Suprapubic skin (tissue), 4 donors: Measurements from ENCODE around the gene PPP1R14C. TPM values are rescaled to one million over a fixed set of nuclear protein-coding genes. Genes with fewer than 3 reads are reported as not detected.
"Not testable (repeated sequence)": the region's sequence is repeated elsewhere in the genome, so short reads cannot be mapped to it uniquely, and the experiment has no call there.

ENCODE experiments used
- DNase-seq, 2 donors: peaks; one replicate each; pipeline ENCODE4 v3.0.0-alpha.2; 2019; ENCODE audit warnings: low spot score in 2 of 2
- H3K27ac ChIP-seq: fragments of 200-600 bp; sonication (generic); one replicate; pipeline ENCODE4 v1.5.1; 2019
- H3K27me3 ChIP-seq: fragments of 200-600 bp; sonication (generic); one replicate; pipeline ENCODE4 v1.5.1; 2019
- H3K36me3 ChIP-seq: fragments of 200-600 bp; sonication (generic); one replicate; pipeline ENCODE4 v1.5.1; 2019
- H3K4me1 ChIP-seq: fragments of 200-600 bp; sonication (generic); one replicate; pipeline ENCODE4 v1.5.1; 2019
- H3K4me3 ChIP-seq: fragments of 200-600 bp; sonication (generic); one replicate; pipeline ENCODE4 v1.5.1; 2019; ENCODE audit warnings: mild to moderate bottlenecking
- H3K9me3 ChIP-seq: fragments of 200-600 bp; sonication (generic); one replicate; pipeline ENCODE4 v1.5.1; 2019
- CTCF ChIP-seq, 2 donors: fragments of 200-600 bp in 1 of 2; fragments of 450-650 bp in 1 of 2; sonication (generic) in 1 of 2; IDR thresholded peaks; one replicate each; pipeline ENCODE4 v1.5.1; 2016 to 2019; ENCODE audit warnings: antibody characterized with exemption in 2 of 2, mild to moderate bottlenecking in 1 of 2, moderate library complexity in 1 of 2
- EP300 ChIP-seq: sonication (generic); formaldehyde crosslinking; IDR thresholded peaks from one replicate; pipeline ENCODE4 v1.6.1; 2017; ENCODE audit warnings: antibody characterized with exemption
- POLR2A ChIP-seq, 2 donors: fragments of 450-650 bp; IDR thresholded peaks; one replicate each; pipeline ENCODE4 v1.6.1; 2017; ENCODE audit warnings: antibody characterized with exemption in 2 of 2, mild to moderate bottlenecking in 2 of 2, moderate library complexity in 2 of 2
- POLR2AphosphoS5 ChIP-seq, 3 donors: sonication (generic); formaldehyde crosslinking; IDR thresholded peaks; one replicate each; pipeline ENCODE4 v1.6.1; 2017; ENCODE audit warnings: antibody characterized with exemption in 3 of 3
- WGBS: methylation state at CpG from one replicate; pipeline ENCODE4 v1.1.5; 2018; 5-methylcytosine and 5-hydroxymethylcytosine counted together
- total RNA-seq, 4 donors: library from RNA; depleted of rRNA; stranded (reverse); fragments of >200 nt; gene quantifications; one replicate each; pipeline ENCODE4 v1.1.0, GENCODE V29; 2016

The PPP1R14C gene
- total RNA-seq, 4 donors from 2014 or later, result 44.3 to 104 (median 88.8) TPM

- Histone ChIP-seq H3K4me3 (no peak overlapping the region), H3K9me3 (no peaks in the 10 kb centered on the region), H3K4me1 (peaks cover 12% of the 10 kb centered on the region), H3K27ac (no peak overlapping the region), H3K27me3 (no peaks in the 10 kb centered on the region), H3K36me3 (no peaks in the 10 kb centered on the region)
- TF ChIP-seq POLR2AphosphoS5 (IDR thresholded peaks at IDR 0.05), result no peak
- TF ChIP-seq POLR2A (IDR thresholded peaks at IDR 0.05), result no peak
- no peak for TF ChIP-seq EP300
- TF ChIP-seq CTCF (IDR thresholded peaks at IDR 0.05), result no peak
- WGBS, result 94% methylated on average over 5 of the region's 5 CpGs
- no peak for DNase-seq
These were observed 92.4 kb downstream of the PPP1R14C start for GRCh38 chr6:150235218-150235617.

- no peak for TF ChIP-seq EP300
- 91% methylated on average over 8 of the region's 8 CpGs for WGBS
- H3K4me3 ChIP-seq, result no peak overlapping the region
- DNase-seq, result no peak
- H3K27me3 ChIP-seq, result no peaks in the 10 kb centered on the region
- H3K4me1 ChIP-seq, result peaks cover 12% of the 10 kb centered on the region
- no peaks in the 10 kb centered on the region for H3K9me3 ChIP-seq
- H3K27ac ChIP-seq, result no peak overlapping the region
- no peaks in the 10 kb centered on the region for H3K36me3 ChIP-seq
These were observed 93.3 kb downstream of the PPP1R14C start for GRCh38 chr6:150236114-150236513.

- no peak for DNase-seq
- Histone ChIP-seq H3K4me1 (peaks cover 12% of the 10 kb centered on the region), H3K4me3 (no peak overlapping the region), H3K27me3 (no peaks in the 10 kb centered on the region), H3K27ac (no peak overlapping the region), H3K9me3 (no peaks in the 10 kb centered on the region), H3K36me3 (no peaks in the 10 kb centered on the region)
- 87% methylated on average over 9 of the region's 9 CpGs for WGBS
- TF ChIP-seq CTCF (IDR thresholded peaks at IDR 0.05) (no peak), EP300 (no peak), POLR2AphosphoS5 (IDR thresholded peaks at IDR 0.05) (no peak), POLR2A (IDR thresholded peaks at IDR 0.05) (no peak)
These were observed 93.7 kb downstream of the PPP1R14C start for GRCh38 chr6:150236544-150236943.

GRCh38 chr6:150237626-150238025 lies 94.8 kb downstream of the PPP1R14C start:
- H3K27me3 ChIP-seq, result no peaks in the 10 kb centered on the region
- no peaks in the 10 kb centered on the region for H3K9me3 ChIP-seq
- H3K4me3 ChIP-seq, result no peak overlapping the region
- TF ChIP-seq POLR2A (IDR thresholded peaks at IDR 0.05) (no peak), CTCF (IDR thresholded peaks at IDR 0.05) (no peak), POLR2AphosphoS5 (IDR thresholded peaks at IDR 0.05) (no peak), EP300 (no peak)
- WGBS, result 78% methylated on average over 3 of the region's 3 CpGs
- DNase-seq, result no peak
- peaks cover 12% of the 10 kb centered on the region for H3K4me1 ChIP-seq
- no peak overlapping the region for H3K27ac ChIP-seq
- H3K36me3 ChIP-seq, result no peaks in the 10 kb centered on the region

- WGBS, result 28% methylated on average over 5 of the region's 5 CpGs
- Histone ChIP-seq H3K9me3 (no peaks in the 10 kb centered on the region), H3K27ac (no peak overlapping the region), H3K36me3 (no peaks in the 10 kb centered on the region), H3K27me3 (no peaks in the 10 kb centered on the region), H3K4me1 (peaks cover 12% of the 10 kb centered on the region), H3K4me3 (no peak overlapping the region)
- DNase-seq, result no peak
- no peak for TF ChIP-seq POLR2AphosphoS5 (IDR thresholded peaks at IDR 0.05)
- TF ChIP-seq EP300, result no peak
- no peak for TF ChIP-seq POLR2A (IDR thresholded peaks at IDR 0.05)
- TF ChIP-seq CTCF (IDR thresholded peaks at IDR 0.05), result no peak
These were observed 95.5 kb downstream of the PPP1R14C start for GRCh38 chr6:150238336-150238741.

GRCh38 chr6:150238846-150239407 lies 96.1 kb downstream of the PPP1R14C start:
- 89% methylated on average over 6 of the region's 6 CpGs for WGBS
- TF ChIP-seq CTCF (IDR thresholded peaks at IDR 0.05), result no peak
- no peak for DNase-seq
- peaks cover 12% of the 10 kb centered on the region for H3K4me1 ChIP-seq
- no peak overlapping the region for H3K27ac ChIP-seq
- H3K4me3 ChIP-seq, result no peak overlapping the region
- no peaks in the 10 kb centered on the region for H3K27me3 ChIP-seq
- no peaks in the 10 kb centered on the region for H3K9me3 ChIP-seq
- H3K36me3 ChIP-seq, result no peaks in the 10 kb centered on the region

GRCh38 chr6:150241756-150242155 lies 98.9 kb downstream of the PPP1R14C start:
- not testable (repeated sequence) for H3K27ac ChIP-seq, DNase-seq, H3K27me3 ChIP-seq, H3K36me3 ChIP-seq, H3K9me3 ChIP-seq, H3K4me3 ChIP-seq
- WGBS, result 89% methylated on average over 5 of the region's 5 CpGs
- H3K4me1 ChIP-seq, result peaks cover 12% of the 10 kb centered on the region
